WTC11 (cell line): ENCODE measurements around the gene PHRF1.

Experiments used
- ATF2 ChIP-seq: sonication (generic); formaldehyde crosslinking; IDR thresholded peaks from 2 replicates; pipeline ENCODE4 v1.8.1; 2022; ENCODE audit warnings: low read depth, missing genetic modification reagents, borderline replicate concordance
- ATF3 ChIP-seq: sonication (generic); formaldehyde crosslinking; conservative IDR thresholded peaks from 2 replicates; pipeline ENCODE4 v1.8.1; 2022; ENCODE audit warnings: mild to moderate bottlenecking, missing genetic modification reagents
- CREB1 ChIP-seq: sonication (generic); formaldehyde crosslinking; IDR thresholded peaks from 2 replicates; pipeline ENCODE4 v1.8.0; 2023; ENCODE audit warnings: mild to moderate bottlenecking, missing genetic modification reagents
- CTCF ChIP-seq: fragments of 200-600 bp; IDR thresholded peaks from 2 replicates; pipeline ENCODE4 v1.8.0; 2022; ENCODE audit warnings: antibody characterized with exemption
- ESRRA ChIP-seq: sonication (generic); formaldehyde crosslinking; IDR thresholded peaks from 2 replicates; pipeline ENCODE4 v1.8.1; 2022; ENCODE audit warnings: mild to moderate bottlenecking, missing genetic modification reagents, borderline replicate concordance
- FOXP1 ChIP-seq: sonication (generic); formaldehyde crosslinking; IDR thresholded peaks from 2 replicates; pipeline ENCODE4 v1.8.0; 2022; ENCODE audit warnings: missing genetic modification reagents, mild to moderate bottlenecking, moderate library complexity, borderline replicate concordance
- IRF2 ChIP-seq: sonication (generic); formaldehyde crosslinking; IDR thresholded peaks from 2 replicates; pipeline ENCODE4 v1.8.0; 2022; ENCODE audit warnings: low read depth, missing genetic modification reagents, borderline replicate concordance
- MAX ChIP-seq: sonication (generic); formaldehyde crosslinking; IDR thresholded peaks from 2 replicates; pipeline ENCODE4 v1.8.0; 2022; ENCODE audit warnings: mild to moderate bottlenecking, missing genetic modification reagents
- NR3C1 ChIP-seq: sonication (generic); formaldehyde crosslinking; conservative IDR thresholded peaks from 2 replicates; pipeline ENCODE4 v1.8.1; 2023; ENCODE audit warnings: low read depth, mild to moderate bottlenecking, missing genetic modification reagents

- no peak for TF ChIP-seq CTCF
- no peak for TF ChIP-seq ATF2
- TF ChIP-seq MAX: no peak
- TF ChIP-seq ATF3 (CRISPR knock-in tag): no peak
- no peak for TF ChIP-seq IRF2
- TF ChIP-seq ESRRA: no peak
- no peak for TF ChIP-seq CREB1 (CRISPR knock-in tag)
- TF ChIP-seq NR3C1: no peak
- no peak for TF ChIP-seq FOXP1 (CRISPR knock-in tag)
These were observed 22.9 kb upstream of the PHRF1 start for GRCh38 chr11:553083-553987.
